ENCODE results near the gene GAB1. TPM values are rescaled to one million over a fixed set of nuclear protein-coding genes. Genes with fewer than 3 reads are reported as not detected.

The GAB1 gene
- total and polyA plus RNA-seq, 2 of the 8 experiments (the other 6 are each of a cell fraction or from before 2014, with no cell fraction given) = 6.8 to 21.3 TPM

GRCh38 chr4:143341186-143341755 lies 4.6 kb downstream of the GAB1 start (continued):
- TF ChIP-seq RBBP5 (IDR thresholded peaks at IDR 0.05; ENCODE audit: borderline replicate concordance, low read depth, low read length) = no peak
- TF ChIP-seq CEBPB (IDR thresholded peaks at IDR 0.05; ENCODE audit: low read depth, low read length) = no peak
- TF ChIP-seq KDM1A (IDR thresholded peaks at IDR 0.05; ENCODE audit: borderline replicate concordance, low read length) = no peak
- no peak for TF ChIP-seq POU5F1 (IDR thresholded peaks at IDR 0.05; ENCODE audit: low read depth, low read length)
- no peak for TF ChIP-seq BCL11A (IDR thresholded peaks at IDR 0.05; ENCODE audit: low read depth in 2 of 2, low read length in 2 of 2)
